ENCODE results near the gene GPBP1L1.
"Not testable (repeated sequence)": the region's sequence is repeated elsewhere in the genome, so short reads cannot be mapped to it uniquely, and the experiment has no call there.

GPBP1L1 gene

GRCh38 chr1:45718289-45718688, 32.0 kb upstream of the GPBP1L1 start:
- TF ChIP-seq REST (IDR thresholded peaks at IDR 0.05; ENCODE audit: insufficient replicate concordance, low read depth) (no peak), GABPA (IDR thresholded peaks at IDR 0.05; ENCODE audit: low read depth) (no peak), CTCF (IDR thresholded peaks at IDR 0.05; ENCODE audit: insufficient read depth, low read length) (no peak), SPI1 (IDR thresholded peaks at IDR 0.05; ENCODE audit: borderline replicate concordance, low read depth) (no peak), POLR2AphosphoS5 (IDR thresholded peaks at IDR 0.05; ENCODE audit: low read depth) (no peak)
- no peak for DNase-seq (ENCODE audit: low read depth in 1 of 2, low spot score in 1 of 2)
- no peak overlapping the region for H3K27ac ChIP-seq (replicated peaks)
- H3K27me3 ChIP-seq (ENCODE audit: insufficient read depth, poor library complexity, severe bottlenecking): no peaks in the 10 kb centered on the region
- H3K4me3 ChIP-seq (replicated peaks; ENCODE audit: insufficient read depth, low read length): no peak overlapping the region

GRCh38 chr1:45717386-45717785, 31.1 kb upstream of the GPBP1L1 start:
- not testable (repeated sequence) for H3K27me3 ChIP-seq (ENCODE audit: insufficient read depth, poor library complexity, severe bottlenecking); H3K4me3 ChIP-seq (replicated peaks; ENCODE audit: insufficient read depth, low read length); H3K27ac ChIP-seq (replicated peaks); DNase-seq (ENCODE audit: low read depth in 1 of 2, low spot score in 1 of 2)

- TF ChIP-seq REST (IDR thresholded peaks at IDR 0.05; ENCODE audit: insufficient replicate concordance, low read depth): no peak
- TF ChIP-seq CTCF (IDR thresholded peaks at IDR 0.05; ENCODE audit: insufficient read depth, low read length): no peak
- TF ChIP-seq POLR2AphosphoS5 (IDR thresholded peaks at IDR 0.05; ENCODE audit: low read depth): no peak
- no peak overlapping the region for H3K4me3 ChIP-seq (replicated peaks; ENCODE audit: insufficient read depth, low read length)
- DNase-seq (ENCODE audit: low read depth in 1 of 2, low spot score in 1 of 2): no peak
- H3K27ac ChIP-seq (replicated peaks): no peak overlapping the region
- H3K27me3 ChIP-seq (ENCODE audit: insufficient read depth, poor library complexity, severe bottlenecking): no peaks in the 10 kb centered on the region
Measured at GRCh38 chr1:45716700-45717099, 30.4 kb upstream of the GPBP1L1 start.

- no peak overlapping the region for H3K27ac ChIP-seq (replicated peaks)
Measured at GRCh38 chr1:45713711-45714110, 27.4 kb upstream of the GPBP1L1 start.

More at GRCh38 chr1:45713711-45714110, 27.4 kb upstream of the GPBP1L1 start:
- TF ChIP-seq REST (IDR thresholded peaks at IDR 0.05; ENCODE audit: insufficient replicate concordance, low read depth) (no peak), GABPA (IDR thresholded peaks at IDR 0.05; ENCODE audit: low read depth) (no peak), POLR2AphosphoS5 (IDR thresholded peaks at IDR 0.05; ENCODE audit: low read depth) (no peak), SPI1 (IDR thresholded peaks at IDR 0.05; ENCODE audit: borderline replicate concordance, low read depth) (no peak), CTCF (IDR thresholded peaks at IDR 0.05; ENCODE audit: insufficient read depth, low read length) (no peak)
- no peak overlapping the region for H3K4me3 ChIP-seq (replicated peaks; ENCODE audit: insufficient read depth, low read length)
- no peaks in the 10 kb centered on the region for H3K27me3 ChIP-seq (ENCODE audit: insufficient read depth, poor library complexity, severe bottlenecking)
- no peak for DNase-seq (ENCODE audit: low read depth in 1 of 2, low spot score in 1 of 2)

All from HL-60 (cell line).